Parathyroid adenoma (tissue), 2 donors: ENCODE measurements around the gene ANKRD30A.
"Not testable (repeated sequence)": the region's sequence is repeated elsewhere in the genome, so short reads cannot be mapped to it uniquely, and the experiment has no call there.

Experiments used
- H2AFZ ChIP-seq: fragments of 300-600 bp; sonication (generic); one replicate; pipeline ENCODE4 v1.7.0; 2017; ENCODE audit warnings: antibody characterized with exemption, mild to moderate bottlenecking
- H3K27ac ChIP-seq: fragments of 300-600 bp; sonication (generic); one replicate; pipeline ENCODE4 v1.7.0; 2017
- H3K27me3 ChIP-seq: fragments of 300-600 bp; sonication (generic); one replicate; pipeline ENCODE4 v1.7.0; 2017; ENCODE audit warnings: low read length; ENCODE audit not compliant: control insufficient read depth, insufficient read depth
- H3K36me3 ChIP-seq: fragments of 300-600 bp; sonication (generic); one replicate; pipeline ENCODE4 v1.7.0; 2017; ENCODE audit warnings: low read length; ENCODE audit not compliant: control insufficient read depth, insufficient read depth
- H3K4me1 ChIP-seq: fragments of 300-600 bp; sonication (generic); one replicate; pipeline ENCODE4 v1.7.0; 2017; ENCODE audit warnings: control low read depth
- H3K4me2 ChIP-seq: fragments of 300-600 bp; sonication (generic); one replicate; pipeline ENCODE4 v1.7.0; 2017; ENCODE audit warnings: low read length
- H3K4me3 ChIP-seq: fragments of 300-600 bp; sonication (generic); one replicate; pipeline ENCODE4 v1.7.0; 2017; ENCODE audit warnings: low read depth, low read length
- H3K79me2 ChIP-seq: fragments of 300-600 bp; sonication (generic); one replicate; pipeline ENCODE4 v1.7.0; 2017; ENCODE audit warnings: control low read depth
- H3K9ac ChIP-seq: fragments of 300-600 bp; sonication (generic); one replicate; pipeline ENCODE4 v1.7.0; 2017; ENCODE audit warnings: mild to moderate bottlenecking
- H3K9me3 ChIP-seq: fragments of 300-600 bp; sonication (generic); one replicate; pipeline ENCODE4 v1.7.0; 2017; ENCODE audit warnings: low read length; ENCODE audit not compliant: control insufficient read depth
- TF ChIP-seq, protein P1 (sequence below): fragments of 300-600 bp; sonication (generic); IDR thresholded peaks from one replicate; pipeline ENCODE4 v1.7.0; 2017; ENCODE audit warnings: antibody characterized with exemption, mild to moderate bottlenecking
- donor health status: primary hyperparathyroidism.

ANKRD30A gene

GRCh38 chr10:37234692-37235091 is 109.3 kb downstream of the ANKRD30A start:
- Histone ChIP-seq H2AFZ (no peak overlapping the region), H3K79me2 (no peaks in the 10 kb centered on the region), H3K4me3 (no peak overlapping the region), H3K27ac (no peak overlapping the region), H3K9me3 (no peaks in the 10 kb centered on the region), H3K4me2 (no peak overlapping the region), H3K4me1 (no peaks in the 10 kb centered on the region), H3K36me3 (no peaks in the 10 kb centered on the region), H3K9ac (no peak overlapping the region), H3K27me3 (no peaks in the 10 kb centered on the region)
- TF ChIP-seq, protein P1, sequence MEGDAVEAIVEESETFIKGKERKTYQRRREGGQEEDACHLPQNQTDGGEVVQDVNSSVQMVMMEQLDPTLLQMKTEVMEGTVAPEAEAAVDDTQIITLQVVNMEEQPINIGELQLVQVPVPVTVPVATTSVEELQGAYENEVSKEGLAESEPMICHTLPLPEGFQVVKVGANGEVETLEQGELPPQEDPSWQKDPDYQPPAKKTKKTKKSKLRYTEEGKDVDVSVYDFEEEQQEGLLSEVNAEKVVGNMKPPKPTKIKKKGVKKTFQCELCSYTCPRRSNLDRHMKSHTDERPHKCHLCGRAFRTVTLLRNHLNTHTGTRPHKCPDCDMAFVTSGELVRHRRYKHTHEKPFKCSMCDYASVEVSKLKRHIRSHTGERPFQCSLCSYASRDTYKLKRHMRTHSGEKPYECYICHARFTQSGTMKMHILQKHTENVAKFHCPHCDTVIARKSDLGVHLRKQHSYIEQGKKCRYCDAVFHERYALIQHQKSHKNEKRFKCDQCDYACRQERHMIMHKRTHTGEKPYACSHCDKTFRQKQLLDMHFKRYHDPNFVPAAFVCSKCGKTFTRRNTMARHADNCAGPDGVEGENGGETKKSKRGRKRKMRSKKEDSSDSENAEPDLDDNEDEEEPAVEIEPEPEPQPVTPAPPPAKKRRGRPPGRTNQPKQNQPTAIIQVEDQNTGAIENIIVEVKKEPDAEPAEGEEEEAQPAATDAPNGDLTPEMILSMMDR = no peak

DNA sequence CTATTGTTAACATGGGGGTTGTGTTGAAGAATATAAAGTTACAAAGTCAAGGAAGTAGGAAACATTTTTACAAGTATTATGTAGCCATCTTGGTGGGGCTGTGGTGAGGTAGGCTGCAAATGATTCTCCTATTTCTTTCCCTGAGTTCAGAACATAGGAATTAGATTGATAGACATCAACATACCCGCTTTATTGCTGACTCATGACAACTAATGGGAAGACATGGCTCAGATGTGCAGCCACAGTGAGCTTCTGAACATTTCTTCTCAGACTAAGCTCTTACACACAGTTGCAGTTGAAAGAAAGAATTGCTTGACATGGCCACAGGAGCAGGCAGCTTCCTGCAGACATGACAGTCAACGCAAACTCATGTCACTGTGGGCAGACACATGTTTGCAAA is 110.7 kb downstream of the ANKRD30A start:
- TF ChIP-seq, protein P1 = no peak
- no peak overlapping the region for H3K27ac ChIP-seq
- no peak overlapping the region for H3K9ac ChIP-seq
- H3K79me2 ChIP-seq = no peaks in the 10 kb centered on the region
- H3K4me1 ChIP-seq = no peaks in the 10 kb centered on the region
- H3K4me3 ChIP-seq = no peak overlapping the region
- no peaks in the 10 kb centered on the region for H3K9me3 ChIP-seq
- H3K36me3 ChIP-seq = no peaks in the 10 kb centered on the region
- no peaks in the 10 kb centered on the region for H3K27me3 ChIP-seq
- no peak overlapping the region for H3K4me2 ChIP-seq
- H2AFZ ChIP-seq = no peak overlapping the region

DNA sequence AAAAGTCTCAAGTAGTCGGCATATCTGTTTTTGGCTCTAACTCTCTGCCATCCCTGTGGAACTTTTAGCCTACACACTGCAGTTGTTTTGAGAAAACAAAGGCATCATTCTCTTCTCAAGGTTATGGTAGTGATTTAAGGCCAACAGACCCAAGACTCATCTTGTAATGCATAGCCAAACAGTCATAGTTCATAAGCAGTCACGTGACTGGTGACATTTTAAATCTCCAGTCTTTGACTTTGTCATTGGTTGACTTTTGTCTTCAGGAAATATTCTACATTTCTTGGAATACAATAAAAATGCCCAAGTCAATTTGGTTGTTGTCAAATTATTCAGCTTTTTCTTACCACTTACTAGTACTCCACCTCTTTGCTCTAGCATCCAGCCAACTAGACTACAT is 114.8 kb downstream of the ANKRD30A start:
- H2AFZ ChIP-seq = no peak overlapping the region
- TF ChIP-seq, protein P1 = no peak
- H3K79me2 ChIP-seq = no peaks in the 10 kb centered on the region
- no peak overlapping the region for H3K27ac ChIP-seq
- H3K9ac ChIP-seq = no peak overlapping the region
- no peak overlapping the region for H3K4me2 ChIP-seq
- no peaks in the 10 kb centered on the region for H3K4me1 ChIP-seq
- H3K36me3 ChIP-seq = no peaks in the 10 kb centered on the region
- no peaks in the 10 kb centered on the region for H3K27me3 ChIP-seq
- no peaks in the 10 kb centered on the region for H3K9me3 ChIP-seq
- no peak overlapping the region for H3K4me3 ChIP-seq

GRCh38 chr10:37246637-37247036 is 121.2 kb downstream of the ANKRD30A start:
- no peaks in the 10 kb centered on the region for H3K4me1 ChIP-seq
- no peak overlapping the region for H3K4me2 ChIP-seq
- H3K4me3 ChIP-seq = no peak overlapping the region
- no peaks in the 10 kb centered on the region for H3K36me3 ChIP-seq
- no peaks in the 10 kb centered on the region for H3K27me3 ChIP-seq
- H2AFZ ChIP-seq = no peak overlapping the region
- H3K9me3 ChIP-seq = no peaks in the 10 kb centered on the region
- H3K79me2 ChIP-seq = no peaks in the 10 kb centered on the region
- TF ChIP-seq, protein P1 = no peak
- no peak overlapping the region for H3K27ac ChIP-seq
- no peak overlapping the region for H3K9ac ChIP-seq

DNA sequence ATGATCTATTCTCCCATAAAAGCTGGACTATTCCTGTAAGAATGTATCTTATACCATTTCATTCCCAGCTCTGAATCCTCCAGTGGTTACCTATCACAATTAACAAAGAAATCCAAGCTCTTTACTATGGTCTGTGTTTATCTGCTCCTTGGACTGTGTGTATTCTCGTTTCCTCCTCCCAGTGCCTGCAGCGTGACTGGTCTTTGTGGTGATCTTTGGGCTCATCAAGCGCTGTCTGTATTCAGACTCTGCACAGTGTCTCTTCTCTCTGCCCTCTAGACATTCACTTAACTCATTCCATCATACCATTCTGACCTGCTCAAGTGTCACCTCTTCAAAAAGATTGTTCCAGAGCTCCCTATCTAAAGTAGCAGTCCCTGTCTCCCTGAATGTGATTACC is 130.4 kb downstream of the ANKRD30A start:
- H3K36me3 ChIP-seq, H3K4me2 ChIP-seq, H3K27me3 ChIP-seq, H3K27ac ChIP-seq, H3K79me2 ChIP-seq, H3K9me3 ChIP-seq, H3K4me3 ChIP-seq, H3K9ac ChIP-seq, H2AFZ ChIP-seq, H3K4me1 ChIP-seq: not testable (repeated sequence)
